HL-60 (cell line): ENCODE measurements around the gene HNRNPA2B1.
A peak's percentile ranks its signal among the peaks of the same experiment; 100 is the strongest.

Experiments
- DNase-seq, 2 experiments: peaks; one replicate each; pipeline ENCODE4 v3.0.0-alpha.2; 2010 to 2020; ENCODE audit warnings: low read depth in 1 of 2, low spot score in 1 of 2
- H3K27ac ChIP-seq: fragments of 250-450 bp; sonication (Bioruptor Pico); replicated peaks from 2 replicates; pipeline ENCODE4 v1.5.1; 2020; ENCODE audit warnings: mild to moderate bottlenecking, moderate library complexity
- H3K27me3 ChIP-seq: fragments of 250-450 bp; sonication (Bioruptor Pico); 2 replicates; pipeline ENCODE4 v1.5.1; 2021; ENCODE audit warnings: mild to moderate bottlenecking, moderate library complexity; ENCODE audit not compliant: insufficient read depth, poor library complexity, severe bottlenecking
- H3K4me3 ChIP-seq: replicated peaks from 2 replicates; pipeline ENCODE4 v1.5.1; 2011; ENCODE audit warnings: mild to moderate bottlenecking, control low read depth, low read length; ENCODE audit not compliant: insufficient read depth
- GABPA ChIP-seq: IDR thresholded peaks from 2 replicates; pipeline ENCODE4 v1.6.1; 2012; ENCODE audit warnings: low read depth
- POLR2AphosphoS5 ChIP-seq: IDR thresholded peaks from 2 replicates; pipeline ENCODE4 v1.6.1; 2012; ENCODE audit warnings: low read depth
- SPI1 ChIP-seq: IDR thresholded peaks from 2 replicates; pipeline ENCODE4 v1.6.1; 2012; ENCODE audit warnings: low read depth, mild to moderate bottlenecking, borderline replicate concordance
- TF ChIP-seq, protein P1 (sequence below): IDR thresholded peaks from one replicate; pipeline ENCODE4 v1.5.1; 2011; ENCODE audit warnings: low read length, control low read depth, inconsistent platforms; ENCODE audit not compliant: insufficient read depth
- TF ChIP-seq, protein P2 (sequence below): IDR thresholded peaks from 2 replicates; pipeline ENCODE4 v1.6.1; 2012; ENCODE audit warnings: low read depth; ENCODE audit not compliant: insufficient replicate concordance

HNRNPA2B1 gene

DNA sequence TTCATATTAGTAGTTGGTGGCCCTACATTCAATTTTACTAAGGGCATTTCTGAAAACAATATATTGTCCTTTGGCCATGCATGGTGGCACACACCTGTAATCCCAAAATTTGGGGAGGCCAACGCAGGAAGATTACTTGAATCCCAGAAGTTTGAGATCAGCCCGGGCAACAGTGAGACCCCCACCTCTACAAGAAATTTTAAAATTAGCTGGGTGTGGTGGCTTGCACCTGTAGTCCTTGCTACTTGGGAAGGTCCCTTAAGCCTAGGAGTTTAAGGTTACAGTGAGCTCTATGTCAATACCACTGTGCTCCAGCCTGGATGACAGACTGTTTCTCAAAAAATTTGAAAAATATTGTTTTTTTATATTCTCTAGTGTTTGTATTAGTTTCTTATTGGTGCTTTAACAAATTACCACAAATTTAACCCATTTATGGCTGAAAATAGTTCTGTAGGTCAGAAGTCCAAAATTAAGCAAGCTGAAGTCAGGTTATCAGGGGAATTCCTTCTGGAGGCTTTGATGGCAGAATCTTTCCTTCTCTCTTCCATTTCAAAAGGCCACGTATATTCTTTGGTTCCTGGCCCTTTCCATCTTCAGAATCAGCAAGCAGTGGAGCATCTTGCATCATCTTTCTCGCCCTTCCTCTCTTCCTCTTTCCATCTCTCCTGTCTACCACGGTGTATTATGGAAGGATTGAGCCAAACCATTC is 13.4 kb upstream of the HNRNPA2B1 start:
- H3K4me3 ChIP-seq: no peak overlapping the region
- no peak overlapping the region for H3K27ac ChIP-seq
- no peaks in the 10 kb centered on the region for H3K27me3 ChIP-seq
- peak; percentile 85 for TF ChIP-seq SPI1
- no peak for TF ChIP-seq GABPA
- peak; percentile 28 to 43 for DNase-seq

DNA sequence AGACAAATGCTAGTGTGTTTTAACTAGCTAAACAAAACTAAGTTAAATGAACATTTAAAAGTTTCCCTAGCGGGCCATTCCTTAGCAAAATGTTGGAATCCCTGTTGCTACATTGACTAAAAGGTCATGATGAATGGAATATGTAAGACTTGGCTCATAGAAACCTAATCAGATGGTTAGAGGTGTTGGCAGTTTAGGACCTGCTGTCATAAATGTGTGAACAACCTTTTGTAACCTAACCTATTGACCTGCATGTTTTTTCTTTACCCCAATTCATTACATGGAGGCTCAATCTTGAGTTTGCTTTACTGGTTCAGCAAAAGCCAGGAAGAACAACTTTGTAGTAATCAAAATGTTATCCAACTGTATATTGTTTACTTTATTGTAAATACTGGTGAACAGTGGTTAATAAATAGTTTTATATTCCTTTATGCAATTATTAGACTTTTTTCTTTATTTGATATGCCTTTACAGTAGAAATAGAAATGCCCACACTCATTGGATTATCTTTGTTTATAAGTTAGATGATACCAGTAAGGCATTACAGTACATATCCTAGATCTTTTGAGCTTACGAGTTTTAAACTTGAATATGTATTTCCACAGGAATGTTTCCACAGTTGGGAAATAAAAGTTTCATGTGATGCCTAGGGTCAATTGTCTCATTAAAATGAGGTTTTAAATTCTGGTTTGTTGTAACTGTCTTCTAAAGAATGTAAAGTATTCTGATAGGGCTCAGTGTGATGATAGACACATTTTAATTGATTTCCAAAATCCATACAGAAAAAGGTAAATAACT is 12.6 kb upstream of the HNRNPA2B1 start:
- Histone ChIP-seq H3K27ac (no peak overlapping the region), H3K4me3 (no peak overlapping the region), H3K27me3 (no peaks in the 10 kb centered on the region)
- TF ChIP-seq GABPA: no peak
- TF ChIP-seq, protein P1, sequence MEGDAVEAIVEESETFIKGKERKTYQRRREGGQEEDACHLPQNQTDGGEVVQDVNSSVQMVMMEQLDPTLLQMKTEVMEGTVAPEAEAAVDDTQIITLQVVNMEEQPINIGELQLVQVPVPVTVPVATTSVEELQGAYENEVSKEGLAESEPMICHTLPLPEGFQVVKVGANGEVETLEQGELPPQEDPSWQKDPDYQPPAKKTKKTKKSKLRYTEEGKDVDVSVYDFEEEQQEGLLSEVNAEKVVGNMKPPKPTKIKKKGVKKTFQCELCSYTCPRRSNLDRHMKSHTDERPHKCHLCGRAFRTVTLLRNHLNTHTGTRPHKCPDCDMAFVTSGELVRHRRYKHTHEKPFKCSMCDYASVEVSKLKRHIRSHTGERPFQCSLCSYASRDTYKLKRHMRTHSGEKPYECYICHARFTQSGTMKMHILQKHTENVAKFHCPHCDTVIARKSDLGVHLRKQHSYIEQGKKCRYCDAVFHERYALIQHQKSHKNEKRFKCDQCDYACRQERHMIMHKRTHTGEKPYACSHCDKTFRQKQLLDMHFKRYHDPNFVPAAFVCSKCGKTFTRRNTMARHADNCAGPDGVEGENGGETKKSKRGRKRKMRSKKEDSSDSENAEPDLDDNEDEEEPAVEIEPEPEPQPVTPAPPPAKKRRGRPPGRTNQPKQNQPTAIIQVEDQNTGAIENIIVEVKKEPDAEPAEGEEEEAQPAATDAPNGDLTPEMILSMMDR: no peak
- 0 out of 2 replicates have a peak, but pooled peaks have one; percentile 31 for TF ChIP-seq POLR2AphosphoS5
- DNase-seq: no peak

GRCh38 chr7:26208040-26208439 is 7.5 kb upstream of the HNRNPA2B1 start:
- Histone ChIP-seq H3K4me3 (no peak overlapping the region), H3K27me3 (no peaks in the 10 kb centered on the region), H3K27ac (no peak overlapping the region)
- peak in 1 of 2 experiments; percentile 6 for DNase-seq
- TF ChIP-seq SPI1: no peak
- TF ChIP-seq, protein P2, sequence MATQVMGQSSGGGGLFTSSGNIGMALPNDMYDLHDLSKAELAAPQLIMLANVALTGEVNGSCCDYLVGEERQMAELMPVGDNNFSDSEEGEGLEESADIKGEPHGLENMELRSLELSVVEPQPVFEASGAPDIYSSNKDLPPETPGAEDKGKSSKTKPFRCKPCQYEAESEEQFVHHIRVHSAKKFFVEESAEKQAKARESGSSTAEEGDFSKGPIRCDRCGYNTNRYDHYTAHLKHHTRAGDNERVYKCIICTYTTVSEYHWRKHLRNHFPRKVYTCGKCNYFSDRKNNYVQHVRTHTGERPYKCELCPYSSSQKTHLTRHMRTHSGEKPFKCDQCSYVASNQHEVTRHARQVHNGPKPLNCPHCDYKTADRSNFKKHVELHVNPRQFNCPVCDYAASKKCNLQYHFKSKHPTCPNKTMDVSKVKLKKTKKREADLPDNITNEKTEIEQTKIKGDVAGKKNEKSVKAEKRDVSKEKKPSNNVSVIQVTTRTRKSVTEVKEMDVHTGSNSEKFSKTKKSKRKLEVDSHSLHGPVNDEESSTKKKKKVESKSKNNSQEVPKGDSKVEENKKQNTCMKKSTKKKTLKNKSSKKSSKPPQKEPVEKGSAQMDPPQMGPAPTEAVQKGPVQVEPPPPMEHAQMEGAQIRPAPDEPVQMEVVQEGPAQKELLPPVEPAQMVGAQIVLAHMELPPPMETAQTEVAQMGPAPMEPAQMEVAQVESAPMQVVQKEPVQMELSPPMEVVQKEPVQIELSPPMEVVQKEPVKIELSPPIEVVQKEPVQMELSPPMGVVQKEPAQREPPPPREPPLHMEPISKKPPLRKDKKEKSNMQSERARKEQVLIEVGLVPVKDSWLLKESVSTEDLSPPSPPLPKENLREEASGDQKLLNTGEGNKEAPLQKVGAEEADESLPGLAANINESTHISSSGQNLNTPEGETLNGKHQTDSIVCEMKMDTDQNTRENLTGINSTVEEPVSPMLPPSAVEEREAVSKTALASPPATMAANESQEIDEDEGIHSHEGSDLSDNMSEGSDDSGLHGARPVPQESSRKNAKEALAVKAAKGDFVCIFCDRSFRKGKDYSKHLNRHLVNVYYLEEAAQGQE: no peak
- no peak for TF ChIP-seq POLR2AphosphoS5
- TF ChIP-seq, protein P1: no peak
- TF ChIP-seq GABPA: no peak

DNA sequence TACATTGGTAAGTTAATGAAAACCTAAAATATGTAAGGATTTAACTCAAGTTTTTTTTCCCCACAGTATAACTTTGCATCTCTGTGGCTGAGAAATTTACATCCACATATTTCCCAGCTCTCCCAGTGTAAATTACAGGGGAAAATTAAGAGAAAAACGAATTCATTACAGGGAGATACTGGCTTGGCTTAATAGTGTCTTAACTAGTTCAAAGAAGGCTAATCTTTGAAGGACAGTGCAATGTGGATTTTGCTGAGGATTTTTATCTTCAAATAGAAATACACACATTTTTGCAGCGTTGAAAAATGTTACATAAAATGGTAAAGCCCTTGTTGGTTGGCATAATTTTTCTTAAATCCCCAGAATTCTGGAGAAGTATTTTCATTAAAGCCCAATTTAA is 2.5 kb upstream of the HNRNPA2B1 start:
- no peak for DNase-seq
- Histone ChIP-seq H3K27me3 (no peaks in the 10 kb centered on the region), H3K27ac (peak overlapping the region; percentile 100), H3K4me3 (peak overlapping the region; percentile 60)
- no peak for TF ChIP-seq GABPA
- TF ChIP-seq, protein P1: no peak
- TF ChIP-seq, protein P2: no peak
- no peak for TF ChIP-seq POLR2AphosphoS5
